Measurements from ENCODE around the gene HOXA6.

The HOXA6 gene

DNA sequence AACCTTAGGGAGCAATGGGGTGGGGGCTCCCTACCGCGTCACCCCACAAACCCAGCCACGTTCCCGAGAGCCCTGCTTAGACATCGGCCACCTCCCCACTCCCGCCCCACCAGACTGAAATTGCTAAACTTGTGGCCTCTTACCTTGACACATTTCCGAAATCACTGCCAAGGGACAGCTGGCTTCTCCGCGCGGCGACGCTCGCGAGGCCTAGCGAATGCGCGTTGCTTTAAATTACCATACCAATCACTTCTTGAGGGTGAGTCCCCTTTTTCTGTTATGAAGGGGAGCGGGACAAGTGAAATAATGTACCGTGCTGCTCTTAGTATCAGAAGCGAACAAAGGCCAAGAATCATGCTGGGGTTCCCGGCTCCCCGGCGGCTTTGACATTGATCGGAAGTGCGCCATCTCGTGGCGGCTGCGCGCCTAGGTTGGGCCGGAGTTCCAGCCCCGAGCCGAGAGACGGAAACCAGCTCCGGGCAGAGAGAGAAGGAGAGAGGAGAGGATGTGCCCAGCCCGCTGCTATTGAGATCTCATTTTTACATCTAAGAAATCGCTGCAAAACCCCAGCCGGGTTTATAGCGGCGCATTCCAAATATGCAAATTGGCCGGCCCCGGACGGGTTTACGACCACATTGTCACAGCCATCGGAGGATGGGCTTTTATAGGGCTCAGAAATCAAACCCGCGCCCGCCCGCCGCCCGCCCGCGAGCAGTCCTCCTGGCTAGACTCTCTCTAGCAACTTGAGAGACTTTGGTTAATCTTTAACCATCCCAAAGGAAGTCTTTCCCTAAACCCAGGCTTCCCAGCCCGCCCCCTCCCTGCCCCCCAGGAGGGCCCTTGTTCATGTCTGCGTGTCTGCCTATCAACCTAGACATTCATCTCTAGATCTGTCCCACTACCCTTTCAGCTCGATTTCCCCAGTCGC, 32.2 kb upstream of the HOXA6 start:
- H3K27ac ChIP-seq, result no peak overlapping the region
- DNase-seq (ENCODE audit: low spot score), result no peak
- peak overlapping the region; percentile 45 for H3K4me3 ChIP-seq
- TF ChIP-seq, protein P1, sequence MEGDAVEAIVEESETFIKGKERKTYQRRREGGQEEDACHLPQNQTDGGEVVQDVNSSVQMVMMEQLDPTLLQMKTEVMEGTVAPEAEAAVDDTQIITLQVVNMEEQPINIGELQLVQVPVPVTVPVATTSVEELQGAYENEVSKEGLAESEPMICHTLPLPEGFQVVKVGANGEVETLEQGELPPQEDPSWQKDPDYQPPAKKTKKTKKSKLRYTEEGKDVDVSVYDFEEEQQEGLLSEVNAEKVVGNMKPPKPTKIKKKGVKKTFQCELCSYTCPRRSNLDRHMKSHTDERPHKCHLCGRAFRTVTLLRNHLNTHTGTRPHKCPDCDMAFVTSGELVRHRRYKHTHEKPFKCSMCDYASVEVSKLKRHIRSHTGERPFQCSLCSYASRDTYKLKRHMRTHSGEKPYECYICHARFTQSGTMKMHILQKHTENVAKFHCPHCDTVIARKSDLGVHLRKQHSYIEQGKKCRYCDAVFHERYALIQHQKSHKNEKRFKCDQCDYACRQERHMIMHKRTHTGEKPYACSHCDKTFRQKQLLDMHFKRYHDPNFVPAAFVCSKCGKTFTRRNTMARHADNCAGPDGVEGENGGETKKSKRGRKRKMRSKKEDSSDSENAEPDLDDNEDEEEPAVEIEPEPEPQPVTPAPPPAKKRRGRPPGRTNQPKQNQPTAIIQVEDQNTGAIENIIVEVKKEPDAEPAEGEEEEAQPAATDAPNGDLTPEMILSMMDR (IDR thresholded peaks at IDR 0.05), result peak; percentile 66

DNA sequence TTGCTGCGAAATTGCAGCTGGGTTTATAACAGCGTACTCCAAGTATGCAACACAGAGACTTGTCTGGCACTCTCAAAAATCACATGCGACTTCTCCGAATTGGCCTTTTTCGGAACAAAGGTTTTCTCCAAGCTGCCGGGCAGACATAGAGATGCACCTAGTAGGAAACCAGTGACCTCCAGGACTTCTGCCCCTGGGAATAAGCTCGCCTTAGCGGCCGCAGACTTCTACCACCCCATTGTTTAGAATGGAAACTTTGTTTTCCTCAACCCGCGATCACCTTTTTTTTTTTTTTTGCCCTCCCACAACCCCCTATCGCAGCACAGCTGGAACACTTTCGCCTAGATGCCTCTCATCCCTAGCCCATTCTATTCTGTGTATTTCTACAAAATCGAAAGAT, 31.5 kb upstream of the HOXA6 start:
- no peak for DNase-seq (ENCODE audit: low spot score)
- Histone ChIP-seq H3K4me3 (no peak overlapping the region), H3K27ac (no peak overlapping the region)
- TF ChIP-seq, protein P1 (IDR thresholded peaks at IDR 0.05), result no peak

DNA sequence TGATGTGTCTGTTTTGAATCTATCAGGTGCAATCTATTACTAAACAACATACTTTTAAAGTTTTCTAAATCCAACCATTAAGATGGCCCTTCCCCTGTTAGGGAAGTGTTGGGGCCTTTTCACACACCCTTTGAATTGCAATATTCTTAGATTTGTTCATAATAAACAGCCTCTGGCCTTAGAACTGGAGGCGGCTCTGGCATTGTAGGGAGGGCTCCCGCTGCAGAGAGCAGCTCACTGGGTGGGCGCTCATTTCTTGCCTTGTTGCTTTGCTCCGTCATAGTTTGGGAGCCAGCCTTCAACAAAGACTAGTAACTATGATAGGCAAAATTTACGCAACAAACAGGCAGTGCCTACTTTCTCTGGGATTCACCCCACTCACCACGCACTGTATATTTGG, 30.8 kb upstream of the HOXA6 start:
- Histone ChIP-seq H3K4me3 (no peak overlapping the region), H3K27ac (no peak overlapping the region)
- TF ChIP-seq, protein P1 (IDR thresholded peaks at IDR 0.05), result no peak
- DNase-seq (ENCODE audit: low spot score), result no peak

DNA sequence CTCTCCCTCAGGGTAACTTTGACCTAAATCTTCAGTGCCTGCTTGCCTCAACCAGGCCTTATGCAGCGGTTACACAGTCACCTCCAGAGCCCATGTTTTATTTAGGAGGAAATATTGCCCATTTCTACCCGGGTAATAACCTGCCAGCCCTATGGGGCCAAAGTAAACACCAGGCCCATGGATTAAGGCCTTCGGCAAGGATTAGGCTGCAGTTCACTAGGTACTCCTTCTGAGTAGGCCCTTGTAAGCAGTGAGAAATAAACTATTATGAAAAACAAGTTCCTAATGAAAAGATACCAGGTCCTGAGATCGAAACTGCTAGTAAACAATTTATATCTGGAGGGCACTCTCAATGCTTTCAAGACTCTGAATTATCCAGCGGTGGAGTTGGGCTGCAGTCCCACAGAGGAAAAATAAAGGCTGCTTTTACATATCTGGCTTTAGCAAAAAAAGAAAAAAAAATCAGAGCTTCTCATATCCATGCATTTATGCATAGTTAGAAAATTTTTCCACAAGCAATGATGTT, 30.3 kb upstream of the HOXA6 start:
- Histone ChIP-seq H3K27ac (no peak overlapping the region), H3K4me3 (no peak overlapping the region)
- TF ChIP-seq, protein P1 (IDR thresholded peaks at IDR 0.05), result no peak
- no peak for DNase-seq (ENCODE audit: low spot score)

DNA sequence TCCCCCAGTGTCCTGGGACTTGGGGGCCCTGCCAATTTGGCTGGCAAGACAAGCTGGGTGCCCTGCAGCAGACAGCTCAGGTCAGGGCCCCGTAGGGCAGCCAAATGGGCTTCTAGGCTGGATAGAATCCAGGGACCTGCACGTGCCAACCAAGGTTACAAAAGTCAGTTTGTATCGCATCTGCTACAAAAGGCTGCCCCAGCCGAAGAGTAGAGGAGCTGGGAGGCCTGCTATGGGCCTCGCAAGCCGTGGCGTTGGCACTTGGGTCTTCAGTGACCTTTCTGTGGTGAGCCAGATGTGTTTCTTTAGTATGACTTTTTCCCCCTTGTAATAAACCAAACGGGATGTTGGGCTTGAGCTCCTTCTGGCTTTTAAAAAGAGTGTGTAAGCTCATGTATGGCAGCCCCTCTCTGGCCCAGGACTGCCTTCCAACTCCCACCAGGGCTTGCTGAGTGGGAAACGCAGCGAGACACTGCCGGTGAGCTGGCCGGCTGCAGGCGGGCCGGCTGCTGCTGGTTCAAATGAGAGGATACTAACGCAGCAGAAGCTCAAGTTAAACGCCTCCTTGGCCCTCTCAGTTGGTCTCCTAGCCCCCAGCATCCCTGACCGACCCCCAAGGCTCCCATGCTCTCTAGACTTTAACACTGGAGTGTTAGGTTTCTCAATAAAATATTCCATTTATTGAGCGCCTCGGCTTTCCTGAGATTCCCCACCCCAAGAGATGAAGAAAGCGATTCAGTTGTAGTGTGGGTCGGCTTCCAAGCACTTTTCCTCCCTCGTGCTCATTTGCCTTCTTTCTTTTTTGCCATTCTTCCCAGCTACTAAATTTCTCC, 29.6 kb upstream of the HOXA6 start:
- DNase-seq (ENCODE audit: low spot score), result no peak
- Histone ChIP-seq H3K4me3 (no peak overlapping the region), H3K27ac (no peak overlapping the region)
- TF ChIP-seq, protein P1 (IDR thresholded peaks at IDR 0.05), result no peak

DNA sequence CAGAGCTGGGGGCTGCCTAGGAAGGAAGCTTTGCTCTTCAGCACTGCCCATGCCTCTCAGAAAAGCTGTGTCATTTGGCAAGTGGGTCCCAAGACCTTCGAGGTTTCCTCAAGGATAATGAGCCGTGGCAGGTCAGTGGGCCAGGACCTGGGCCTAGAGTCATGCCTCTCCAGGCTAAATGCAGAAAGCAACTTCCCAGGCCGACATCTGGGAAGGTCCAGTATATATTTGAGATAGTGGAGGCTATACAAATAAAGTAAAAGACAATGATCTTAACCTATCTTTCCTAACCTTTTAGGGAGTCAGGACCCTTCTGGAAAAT, 28.9 kb upstream of the HOXA6 start:
- DNase-seq (ENCODE audit: low spot score), result no peak
- Histone ChIP-seq H3K4me3 (no peak overlapping the region), H3K27ac (no peak overlapping the region)
- TF ChIP-seq, protein P1 (IDR thresholded peaks at IDR 0.05), result no peak
